ENCODE data around the gene G3BP2.

DNA sequence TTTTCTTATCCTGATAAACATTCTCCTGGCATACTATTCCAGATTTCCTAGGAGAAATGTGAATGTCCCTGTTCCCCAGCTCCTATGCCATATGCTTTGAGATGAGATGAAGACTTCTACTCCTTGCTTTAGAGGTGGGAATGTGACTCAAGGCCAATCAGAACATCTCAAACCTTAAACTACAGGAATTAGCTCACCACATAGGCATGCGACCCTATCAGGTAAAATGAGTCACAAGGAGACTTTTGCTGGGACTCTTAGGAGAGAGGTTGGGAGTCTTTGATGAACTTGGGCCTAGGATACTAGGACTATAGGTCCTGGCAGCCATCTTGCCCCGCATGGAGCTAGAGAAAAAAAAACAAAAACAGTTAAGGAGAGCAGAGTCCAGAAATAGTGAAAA lies 45.3 kb upstream of the G3BP2 start:
- TF ChIP-seq, protein P1, sequence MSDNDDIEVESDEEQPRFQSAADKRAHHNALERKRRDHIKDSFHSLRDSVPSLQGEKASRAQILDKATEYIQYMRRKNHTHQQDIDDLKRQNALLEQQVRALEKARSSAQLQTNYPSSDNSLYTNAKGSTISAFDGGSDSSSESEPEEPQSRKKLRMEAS (IDR thresholded peaks at IDR 0.05), result no peak
- TF ChIP-seq, protein P2, sequence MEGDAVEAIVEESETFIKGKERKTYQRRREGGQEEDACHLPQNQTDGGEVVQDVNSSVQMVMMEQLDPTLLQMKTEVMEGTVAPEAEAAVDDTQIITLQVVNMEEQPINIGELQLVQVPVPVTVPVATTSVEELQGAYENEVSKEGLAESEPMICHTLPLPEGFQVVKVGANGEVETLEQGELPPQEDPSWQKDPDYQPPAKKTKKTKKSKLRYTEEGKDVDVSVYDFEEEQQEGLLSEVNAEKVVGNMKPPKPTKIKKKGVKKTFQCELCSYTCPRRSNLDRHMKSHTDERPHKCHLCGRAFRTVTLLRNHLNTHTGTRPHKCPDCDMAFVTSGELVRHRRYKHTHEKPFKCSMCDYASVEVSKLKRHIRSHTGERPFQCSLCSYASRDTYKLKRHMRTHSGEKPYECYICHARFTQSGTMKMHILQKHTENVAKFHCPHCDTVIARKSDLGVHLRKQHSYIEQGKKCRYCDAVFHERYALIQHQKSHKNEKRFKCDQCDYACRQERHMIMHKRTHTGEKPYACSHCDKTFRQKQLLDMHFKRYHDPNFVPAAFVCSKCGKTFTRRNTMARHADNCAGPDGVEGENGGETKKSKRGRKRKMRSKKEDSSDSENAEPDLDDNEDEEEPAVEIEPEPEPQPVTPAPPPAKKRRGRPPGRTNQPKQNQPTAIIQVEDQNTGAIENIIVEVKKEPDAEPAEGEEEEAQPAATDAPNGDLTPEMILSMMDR (IDR thresholded peaks at IDR 0.05; ENCODE audit: low read depth, low read length, missing input control), result no peak
- TF ChIP-seq TAF1 (conservative IDR thresholded peaks at IDR 0.05) (no peak), JUND (IDR thresholded peaks at IDR 0.05) (no peak), SP1 (IDR thresholded peaks at IDR 0.05) (no peak), RXRA (IDR thresholded peaks at IDR 0.05) (no peak), YY1 (IDR thresholded peaks at IDR 0.05) (no peak), RAD21 (IDR thresholded peaks at IDR 0.05) (no peak)
- TF ChIP-seq, protein P3, sequence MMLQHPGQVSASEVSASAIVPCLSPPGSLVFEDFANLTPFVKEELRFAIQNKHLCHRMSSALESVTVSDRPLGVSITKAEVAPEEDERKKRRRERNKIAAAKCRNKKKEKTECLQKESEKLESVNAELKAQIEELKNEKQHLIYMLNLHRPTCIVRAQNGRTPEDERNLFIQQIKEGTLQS (IDR thresholded peaks at IDR 0.05), result no peak
- TF ChIP-seq, protein P4, sequence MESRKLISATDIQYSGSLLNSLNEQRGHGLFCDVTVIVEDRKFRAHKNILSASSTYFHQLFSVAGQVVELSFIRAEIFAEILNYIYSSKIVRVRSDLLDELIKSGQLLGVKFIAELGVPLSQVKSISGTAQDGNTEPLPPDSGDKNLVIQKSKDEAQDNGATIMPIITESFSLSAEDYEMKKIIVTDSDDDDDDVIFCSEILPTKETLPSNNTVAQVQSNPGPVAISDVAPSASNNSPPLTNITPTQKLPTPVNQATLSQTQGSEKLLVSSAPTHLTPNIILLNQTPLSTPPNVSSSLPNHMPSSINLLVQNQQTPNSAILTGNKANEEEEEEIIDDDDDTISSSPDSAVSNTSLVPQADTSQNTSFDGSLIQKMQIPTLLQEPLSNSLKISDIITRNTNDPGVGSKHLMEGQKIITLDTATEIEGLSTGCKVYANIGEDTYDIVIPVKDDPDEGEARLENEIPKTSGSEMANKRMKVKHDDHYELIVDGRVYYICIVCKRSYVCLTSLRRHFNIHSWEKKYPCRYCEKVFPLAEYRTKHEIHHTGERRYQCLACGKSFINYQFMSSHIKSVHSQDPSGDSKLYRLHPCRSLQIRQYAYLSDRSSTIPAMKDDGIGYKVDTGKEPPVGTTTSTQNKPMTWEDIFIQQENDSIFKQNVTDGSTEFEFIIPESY (IDR thresholded peaks at IDR 0.05), result no peak
